NCI-H2227 treated with DMSO at 0.1 percent for 48 hours (cell line): ENCODE measurements around the gene COL20A1.

ENCODE experiments used
- DNase-seq: peaks from one replicate; lab custom pipeline; 2025; lab: John Stamatoyannopoulos, UW

Gene COL20A1

GRCh38 chr20:63363013-63363957 lies 70.3 kb downstream of the COL20A1 start:
- no peak for DNase-seq

GRCh38 chr20:63363981-63364561 lies 71.1 kb downstream of the COL20A1 start:
- DNase-seq: no peak

GRCh38 chr20:63364801-63365585 lies 72.0 kb downstream of the COL20A1 start:
- DNase-seq: no peak

- DNase-seq: no peak
Observed at GRCh38 chr20:63365601-63366389, 72.8 kb downstream of the COL20A1 start.

- DNase-seq: peak; percentile 80
Observed at GRCh38 chr20:63366390-63367365, 73.7 kb downstream of the COL20A1 start.

GRCh38 chr20:63367446-63368055 lies 74.6 kb downstream of the COL20A1 start:
- no peak for DNase-seq

GRCh38 chr20:63368151-63368550 lies 75.2 kb downstream of the COL20A1 start:
- DNase-seq: no peak

- DNase-seq: no peak
Observed at GRCh38 chr20:63369024-63369530, 76.1 kb downstream of the COL20A1 start.

- DNase-seq: no peak
Observed at GRCh38 chr20:63369724-63370617, 77.0 kb downstream of the COL20A1 start.

- DNase-seq: no peak
Observed at GRCh38 chr20:63370618-63371187, 77.7 kb downstream of the COL20A1 start.

- no peak for DNase-seq
Observed at GRCh38 chr20:63371291-63371865, 78.4 kb downstream of the COL20A1 start.

GRCh38 chr20:63372971-63373885 lies 80.2 kb downstream of the COL20A1 start:
- no peak for DNase-seq

GRCh38 chr20:63373996-63374395 lies 81.0 kb downstream of the COL20A1 start:
- DNase-seq: no peak

GRCh38 chr20:63374504-63374903 lies 81.5 kb downstream of the COL20A1 start:
- no peak for DNase-seq

GRCh38 chr20:63375438-63375837 lies 82.5 kb downstream of the COL20A1 start:
- no peak for DNase-seq

GRCh38 chr20:63376283-63377250 lies 83.6 kb downstream of the COL20A1 start:
- no peak for DNase-seq
